SU-DHL-6 (cell line): ENCODE results near the gene TMC3.

Source experiments
- H2AFZ ChIP-seq: fragments of 200-600 bp; sonication (generic); 2 replicates; pipeline ENCODE4 v1.6.1; 2014; ENCODE audit warnings: low read depth, mild to moderate bottlenecking, moderate library complexity, mixed read lengths, antibody characterized with exemption, low read length; ENCODE audit not compliant: severe bottlenecking
- H3F3A ChIP-seq: fragments of 200-600 bp; shearing (Covaris generic); 2 replicates; pipeline ENCODE4 v1.6.0; 2016; ENCODE audit warnings: antibody characterized with exemption, mild to moderate bottlenecking; ENCODE audit not compliant: insufficient read depth
- H3K27ac ChIP-seq: fragments of 200-600 bp; sonication (generic); 2 replicates; pipeline ENCODE4 v1.5.1; 2016; ENCODE audit warnings: low read depth, mild to moderate bottlenecking, low read length, moderate library complexity, mixed read lengths
- H3K27me3 ChIP-seq: fragments of 200-600 bp; sonication (generic), shearing (Covaris generic); 2 replicates; pipeline ENCODE4 v1.6.0; 2014; ENCODE audit warnings: mild to moderate bottlenecking, low read length
- H3K36me3 ChIP-seq: fragments of 200-600 bp; sonication (generic); 2 replicates; pipeline ENCODE4 v1.6.1; 2014; ENCODE audit warnings: mild to moderate bottlenecking, low read length, mixed read lengths
- H3K4me2 ChIP-seq: fragments of 300-600, 200-600 bp; shearing (Covaris generic), sonication (generic); 2 replicates; pipeline ENCODE4 v1.6.0; 2014; ENCODE audit warnings: low read length, low read depth, mild to moderate bottlenecking; ENCODE audit not compliant: poor library complexity, severe bottlenecking
- H3K4me3 ChIP-seq: fragments of 200-600 bp; sonication (generic); 2 replicates; pipeline ENCODE4 v1.5.1; 2014; ENCODE audit warnings: antibody characterized with exemption, low read length, mild to moderate bottlenecking, mixed read lengths; ENCODE audit not compliant: insufficient read depth, poor library complexity, severe bottlenecking
- H3K79me2 ChIP-seq: fragments of 200-600 bp; sonication (generic); 2 replicates; pipeline ENCODE4 v1.6.1; 2014; ENCODE audit warnings: mild to moderate bottlenecking, low read length, moderate library complexity; ENCODE audit not compliant: insufficient read depth
- H3K9ac ChIP-seq: fragments of 200-600 bp; sonication (generic); 2 replicates; pipeline ENCODE4 v1.7.0; 2014; ENCODE audit warnings: mild to moderate bottlenecking, low read length
- H3K9me2 ChIP-seq: fragments of 200-600 bp; sonication (generic); replicated peaks from 2 replicates; pipeline ENCODE4 v1.6.1; 2014; ENCODE audit warnings: low read length; ENCODE audit not compliant: insufficient read depth
- H3K9me3 ChIP-seq: fragments of 200-600 bp; sonication (generic); 2 replicates; pipeline ENCODE4 v1.6.1; 2014; ENCODE audit warnings: low read length, mixed read lengths; ENCODE audit not compliant: insufficient read depth
- H4K20me1 ChIP-seq: fragments of 200-600 bp; sonication (generic); 2 replicates; pipeline ENCODE4 v1.6.1; 2014; ENCODE audit warnings: low read depth, mild to moderate bottlenecking, antibody characterized with exemption, low read length, moderate library complexity, mixed read lengths
- EZH2phosphoT487 ChIP-seq: fragments of 200-600 bp; sonication (generic), shearing (Covaris generic); conservative IDR thresholded peaks from 2 replicates; pipeline ENCODE4 v1.6.1; 2018; ENCODE audit warnings: mild to moderate bottlenecking, antibody characterized with exemption, low read length, moderate library complexity, mixed read lengths
- TF ChIP-seq, protein P1 (sequence below): fragments of 200-600 bp; sonication (generic); IDR thresholded peaks from one replicate; pipeline ENCODE4 v1.5.1; 2017; ENCODE audit warnings: antibody characterized with exemption, mild to moderate bottlenecking, low read length, moderate library complexity; ENCODE audit not compliant: insufficient read depth, poor library complexity, severe bottlenecking

Gene TMC3

DNA sequence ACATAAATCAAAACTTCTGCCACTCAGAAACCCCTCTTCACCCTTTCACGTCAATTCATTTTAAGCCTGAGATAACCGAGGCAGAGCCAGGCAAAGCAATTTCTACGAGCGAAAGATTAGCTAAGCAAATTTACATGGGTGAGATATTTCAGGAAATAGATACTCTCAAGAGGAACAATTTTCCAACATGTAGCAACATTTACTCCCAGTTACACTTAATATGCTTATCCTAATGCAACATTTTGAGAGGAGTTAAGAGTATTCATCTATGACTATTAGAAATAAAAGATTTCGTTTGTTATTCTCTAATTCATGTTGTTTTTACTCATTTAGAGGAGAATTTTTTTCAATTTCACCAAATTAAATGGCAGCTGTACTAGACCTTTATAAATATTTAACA, 837 bp downstream of the TMC3 start:
- Histone ChIP-seq H3K79me2 (no peaks in the 10 kb centered on the region), H3F3A (no peaks in the 10 kb centered on the region), H4K20me1 (no peaks in the 10 kb centered on the region), H3K9me3 (no peaks in the 10 kb centered on the region), H3K27me3 (no peaks in the 10 kb centered on the region), H3K4me2 (no peak overlapping the region), H3K27ac (no peak overlapping the region), H3K9me2 (no peaks in the 10 kb centered on the region), H2AFZ (no peak overlapping the region), H3K4me3 (no peak overlapping the region), H3K9ac (no peak overlapping the region), H3K36me3 (no peaks in the 10 kb centered on the region)
- TF ChIP-seq, protein P1, sequence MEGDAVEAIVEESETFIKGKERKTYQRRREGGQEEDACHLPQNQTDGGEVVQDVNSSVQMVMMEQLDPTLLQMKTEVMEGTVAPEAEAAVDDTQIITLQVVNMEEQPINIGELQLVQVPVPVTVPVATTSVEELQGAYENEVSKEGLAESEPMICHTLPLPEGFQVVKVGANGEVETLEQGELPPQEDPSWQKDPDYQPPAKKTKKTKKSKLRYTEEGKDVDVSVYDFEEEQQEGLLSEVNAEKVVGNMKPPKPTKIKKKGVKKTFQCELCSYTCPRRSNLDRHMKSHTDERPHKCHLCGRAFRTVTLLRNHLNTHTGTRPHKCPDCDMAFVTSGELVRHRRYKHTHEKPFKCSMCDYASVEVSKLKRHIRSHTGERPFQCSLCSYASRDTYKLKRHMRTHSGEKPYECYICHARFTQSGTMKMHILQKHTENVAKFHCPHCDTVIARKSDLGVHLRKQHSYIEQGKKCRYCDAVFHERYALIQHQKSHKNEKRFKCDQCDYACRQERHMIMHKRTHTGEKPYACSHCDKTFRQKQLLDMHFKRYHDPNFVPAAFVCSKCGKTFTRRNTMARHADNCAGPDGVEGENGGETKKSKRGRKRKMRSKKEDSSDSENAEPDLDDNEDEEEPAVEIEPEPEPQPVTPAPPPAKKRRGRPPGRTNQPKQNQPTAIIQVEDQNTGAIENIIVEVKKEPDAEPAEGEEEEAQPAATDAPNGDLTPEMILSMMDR, result no peak

DNA sequence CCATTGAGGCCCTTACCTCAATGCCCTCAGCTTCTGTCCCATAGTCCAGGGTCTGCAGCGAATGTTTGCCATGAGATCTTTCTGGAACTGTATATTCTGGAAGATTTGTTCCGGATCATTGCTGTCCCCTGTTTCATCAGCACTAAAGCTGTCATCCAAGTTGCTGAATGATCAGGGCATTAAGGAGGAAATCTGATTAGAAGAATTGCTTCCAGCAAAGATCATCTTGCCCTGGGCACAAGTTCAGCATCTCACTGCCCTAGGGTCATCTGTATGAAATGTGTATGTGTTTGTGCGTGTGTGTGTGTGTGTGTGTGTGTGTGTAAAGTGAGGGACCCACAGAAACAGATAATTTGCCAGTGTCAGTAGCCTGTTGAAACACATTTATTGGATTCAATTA, 1.4 kb downstream of the TMC3 start:
- Histone ChIP-seq H3K27ac (no peak overlapping the region), H3K27me3 (no peaks in the 10 kb centered on the region), H3K9me3 (no peaks in the 10 kb centered on the region), H3K4me2 (no peak overlapping the region), H3K9me2 (no peaks in the 10 kb centered on the region), H3F3A (no peaks in the 10 kb centered on the region), H4K20me1 (no peaks in the 10 kb centered on the region), H3K79me2 (no peaks in the 10 kb centered on the region), H2AFZ (no peak overlapping the region), H3K4me3 (no peak overlapping the region), H3K36me3 (no peaks in the 10 kb centered on the region), H3K9ac (no peak overlapping the region)
- no peak for TF ChIP-seq EZH2phosphoT487
- TF ChIP-seq, protein P1, result no peak

DNA sequence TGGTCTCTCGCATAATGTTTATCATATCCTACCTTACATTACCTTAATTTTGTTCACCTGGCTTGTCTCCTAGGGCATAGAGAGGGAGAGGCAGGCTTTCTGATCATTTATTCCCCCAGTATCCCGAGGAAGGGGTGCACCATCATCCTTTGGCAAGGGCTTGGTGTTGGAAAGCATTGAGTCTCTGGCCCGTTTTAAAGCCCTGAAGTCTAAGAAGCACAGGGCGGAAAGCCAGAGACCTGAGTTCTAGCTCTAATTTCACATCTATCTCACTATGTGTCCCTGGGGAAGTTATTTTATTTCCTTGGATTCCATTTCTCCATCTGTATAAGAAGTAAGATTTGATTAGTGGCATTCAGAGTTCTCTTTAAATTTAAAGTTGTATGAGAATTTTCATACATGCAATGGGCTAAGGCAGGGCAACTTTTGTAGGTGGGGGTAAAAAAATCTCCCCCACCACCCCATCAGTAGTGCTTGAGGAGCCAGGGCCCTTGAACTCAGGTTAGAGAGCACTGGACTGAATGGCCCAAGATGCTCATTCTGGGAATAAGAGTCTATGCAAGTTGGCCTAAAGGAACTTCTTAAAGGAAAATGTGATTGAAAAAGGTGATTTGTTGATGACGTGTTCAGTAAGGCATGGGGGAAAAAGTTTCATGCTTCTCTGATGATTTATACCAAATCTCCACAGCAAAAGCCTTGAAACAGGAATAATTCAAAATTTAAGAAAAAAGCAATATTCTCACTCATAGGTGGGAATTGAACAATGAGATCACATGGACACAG, 10.1 kb downstream of the TMC3 start:
- H3K4me2 ChIP-seq, result no peak overlapping the region
- no peak overlapping the region for H3K27ac ChIP-seq

More for the DNA sequence above, 10.1 kb downstream of the TMC3 start:
- no peaks in the 10 kb centered on the region for H3K9me2 ChIP-seq
- H3K79me2 ChIP-seq, result no peaks in the 10 kb centered on the region
- H3K36me3 ChIP-seq, result no peaks in the 10 kb centered on the region
- TF ChIP-seq EZH2phosphoT487, result no peak
- TF ChIP-seq, protein P1, result no peak
- no peak overlapping the region for H2AFZ ChIP-seq
- no peaks in the 10 kb centered on the region for H3K9me3 ChIP-seq
- no peaks in the 10 kb centered on the region for H3K27me3 ChIP-seq
- H3K4me3 ChIP-seq, result no peak overlapping the region
- no peak overlapping the region for H3K9ac ChIP-seq
- H4K20me1 ChIP-seq, result no peaks in the 10 kb centered on the region
- no peaks in the 10 kb centered on the region for H3F3A ChIP-seq
